ENCODE results near the gene RANBP1. TPM values are rescaled to one million over a fixed set of nuclear protein-coding genes. Genes with fewer than 3 reads are reported as not detected.
A peak's percentile ranks its signal among the peaks of the same experiment; 100 is the strongest.

The RANBP1 gene
- total RNA-seq, 1 donor from 2014 or later = 144 TPM

DNA sequence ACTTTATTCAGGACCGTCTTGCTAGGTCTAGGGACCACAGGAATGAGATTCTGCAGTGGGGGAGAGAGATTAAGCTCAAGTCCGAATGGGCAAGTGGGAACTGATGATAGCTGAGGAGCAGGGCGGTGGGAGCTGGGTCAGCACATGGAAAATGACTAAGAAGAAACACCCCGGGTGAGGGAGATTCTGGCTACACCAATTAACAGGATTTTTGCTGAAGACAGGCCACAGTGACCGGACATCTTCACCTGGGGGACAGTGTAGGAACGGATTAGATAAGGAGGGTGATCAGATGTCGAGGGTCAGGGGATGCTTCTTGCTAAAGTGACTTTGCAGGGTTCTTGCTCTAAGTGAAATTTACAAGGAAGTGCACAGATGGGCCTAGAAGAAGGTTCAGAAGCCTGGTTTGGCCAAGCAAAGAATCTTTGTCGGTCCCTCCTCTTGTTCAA lies 44.4 kb upstream of the RANBP1 start:
- Mint-ChIP-seq H3K9me3 (ENCODE audit: unreplicated experiment) (peaks cover 4% of the 10 kb centered on the region), H3K27ac (ENCODE audit: unreplicated experiment) (peak overlapping the region; percentile 50), H3K36me3 (ENCODE audit: unreplicated experiment) (no peaks in the 10 kb centered on the region), H3K4me1 (ENCODE audit: low read depth, unreplicated experiment) (no peaks in the 10 kb centered on the region), H3K4me3 (ENCODE audit: unreplicated experiment) (no peak overlapping the region), H3K27me3 (ENCODE audit: unreplicated experiment) (peaks cover 5% of the 10 kb centered on the region)
- TF ChIP-seq, protein P1, sequence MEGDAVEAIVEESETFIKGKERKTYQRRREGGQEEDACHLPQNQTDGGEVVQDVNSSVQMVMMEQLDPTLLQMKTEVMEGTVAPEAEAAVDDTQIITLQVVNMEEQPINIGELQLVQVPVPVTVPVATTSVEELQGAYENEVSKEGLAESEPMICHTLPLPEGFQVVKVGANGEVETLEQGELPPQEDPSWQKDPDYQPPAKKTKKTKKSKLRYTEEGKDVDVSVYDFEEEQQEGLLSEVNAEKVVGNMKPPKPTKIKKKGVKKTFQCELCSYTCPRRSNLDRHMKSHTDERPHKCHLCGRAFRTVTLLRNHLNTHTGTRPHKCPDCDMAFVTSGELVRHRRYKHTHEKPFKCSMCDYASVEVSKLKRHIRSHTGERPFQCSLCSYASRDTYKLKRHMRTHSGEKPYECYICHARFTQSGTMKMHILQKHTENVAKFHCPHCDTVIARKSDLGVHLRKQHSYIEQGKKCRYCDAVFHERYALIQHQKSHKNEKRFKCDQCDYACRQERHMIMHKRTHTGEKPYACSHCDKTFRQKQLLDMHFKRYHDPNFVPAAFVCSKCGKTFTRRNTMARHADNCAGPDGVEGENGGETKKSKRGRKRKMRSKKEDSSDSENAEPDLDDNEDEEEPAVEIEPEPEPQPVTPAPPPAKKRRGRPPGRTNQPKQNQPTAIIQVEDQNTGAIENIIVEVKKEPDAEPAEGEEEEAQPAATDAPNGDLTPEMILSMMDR (IDR thresholded peaks at IDR 0.05; ENCODE audit: partially characterized antibody, unreplicated experiment) = no peak
- DNase-seq = no peak

DNA sequence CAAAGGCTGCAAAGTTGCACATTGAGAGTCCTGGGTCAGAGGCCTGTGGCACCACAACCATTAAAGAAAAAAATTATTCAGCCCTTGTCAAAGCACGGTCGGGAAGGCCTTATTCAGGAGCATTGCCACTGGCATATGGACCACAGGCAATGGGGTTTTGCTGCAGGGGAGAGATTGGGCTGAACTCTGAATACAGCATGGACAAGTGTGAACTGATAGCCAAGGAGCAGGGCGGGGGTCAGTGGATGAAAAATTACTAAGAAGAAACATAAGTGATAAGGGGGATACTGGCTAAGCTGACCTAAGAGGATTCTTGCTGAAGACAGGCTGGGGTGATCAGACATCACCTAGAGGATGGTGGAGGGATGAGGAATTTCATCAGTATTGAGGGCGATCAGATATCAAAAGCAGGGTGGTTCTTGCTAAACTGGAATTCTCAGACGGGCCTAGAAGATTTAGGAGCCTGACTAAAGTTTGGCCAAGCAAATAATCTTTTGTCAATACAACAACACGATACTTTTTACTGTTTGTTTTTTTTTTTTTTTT lies 39.2 kb upstream of the RANBP1 start:
- H3K4me3 Mint-ChIP-seq (ENCODE audit: unreplicated experiment) = no peak overlapping the region
- H3K4me1 Mint-ChIP-seq (ENCODE audit: low read depth, unreplicated experiment) = peaks cover 3% of the 10 kb centered on the region
- H3K27me3 Mint-ChIP-seq (ENCODE audit: unreplicated experiment) = peaks cover 15% of the 10 kb centered on the region
- H3K9me3 Mint-ChIP-seq (ENCODE audit: unreplicated experiment) = peaks cover 9% of the 10 kb centered on the region
- H3K27ac Mint-ChIP-seq (ENCODE audit: unreplicated experiment) = no peak overlapping the region
- H3K36me3 Mint-ChIP-seq (ENCODE audit: unreplicated experiment) = no peaks in the 10 kb centered on the region
- TF ChIP-seq, protein P1 (IDR thresholded peaks at IDR 0.05; ENCODE audit: partially characterized antibody, unreplicated experiment) = no peak
- DNase-seq = no peak

- peaks cover 18% of the 10 kb centered on the region for H3K27me3 Mint-ChIP-seq (ENCODE audit: unreplicated experiment)
- TF ChIP-seq, protein P1 (IDR thresholded peaks at IDR 0.05; ENCODE audit: partially characterized antibody, unreplicated experiment) = no peak
- peaks cover 16% of the 10 kb centered on the region for H3K9me3 Mint-ChIP-seq (ENCODE audit: unreplicated experiment)
- peak; percentile 93 for DNase-seq
- peak within 1 kb of the TSS; percentile 98 for H3K27ac Mint-ChIP-seq (ENCODE audit: unreplicated experiment)
- no peaks in the 10 kb centered on the region for H3K36me3 Mint-ChIP-seq (ENCODE audit: unreplicated experiment)
- H3K4me1 Mint-ChIP-seq (ENCODE audit: low read depth, unreplicated experiment) = peaks cover 26% of the 10 kb centered on the region
- H3K4me3 Mint-ChIP-seq (ENCODE audit: unreplicated experiment) = peak within 1 kb of the TSS; percentile 91
These were observed 36.0 kb upstream of the RANBP1 start, which contains the start of gene DGCR8 for GRCh38 chr22:20079745-20080444. TSS of gene DGCR8 (plus strand) at chr22:20080241. CDS start at chr22:20085964, 5,723 bp downstream.

- Mint-ChIP-seq H3K4me1 (ENCODE audit: low read depth, unreplicated experiment) (peaks cover 27% of the 10 kb centered on the region), H3K9me3 (ENCODE audit: unreplicated experiment) (peaks cover 18% of the 10 kb centered on the region), H3K27me3 (ENCODE audit: unreplicated experiment) (peaks cover 18% of the 10 kb centered on the region), H3K4me3 (ENCODE audit: unreplicated experiment) (peak overlapping the region; percentile 91), H3K36me3 (ENCODE audit: unreplicated experiment) (no peaks in the 10 kb centered on the region), H3K27ac (ENCODE audit: unreplicated experiment) (peak overlapping the region; percentile 98)
- DNase-seq = peak; percentile 74
- TF ChIP-seq, protein P1 (IDR thresholded peaks at IDR 0.05; ENCODE audit: partially characterized antibody, unreplicated experiment) = no peak
These were observed 35.5 kb upstream of the RANBP1 start for GRCh38 chr22:20080445-20080775.

Measured in glutamatergic neuron (in vitro differentiated cells).